Fibroblast of pulmonary artery (primary cell): ENCODE measurements around the gene PHLDB2.
"Not testable (repeated sequence)": the region's sequence is repeated elsewhere in the genome, so short reads cannot be mapped to it uniquely, and the experiment has no call there.

Experiments
- DNase-seq: peaks from one replicate; pipeline ENCODE4 v3.0.0-alpha.2; 2010; ENCODE audit warnings: low read depth
- H3K4me3 ChIP-seq: replicated peaks from 2 replicates; pipeline ENCODE4 v1.5.1; 2011; ENCODE audit warnings: low read depth, mild to moderate bottlenecking, control low read depth, low read length, moderate library complexity
- CTCF ChIP-seq: IDR thresholded peaks from 2 replicates; pipeline ENCODE4 v1.5.1; 2011; ENCODE audit warnings: mild to moderate bottlenecking, control low read depth, low read length, inconsistent platforms; ENCODE audit errors: missing control alignments

PHLDB2 gene

GRCh38 chr3:111859061-111859973 lies at the start of gene PHLDB2:
Gene PHLDB2, plus strand, starts transcription at chr3:111859265. Its CDS starts 24,813 bp downstream, at chr3:111884078.
- TF ChIP-seq CTCF = peak; percentile 8
- DNase-seq = peak; percentile 86
- H3K4me3 ChIP-seq = peak within 1 kb of the TSS; percentile 90

GRCh38 chr3:111810909-111811308 lies 48.2 kb upstream of the PHLDB2 start:
- no peak overlapping the region for H3K4me3 ChIP-seq
- DNase-seq = peak; percentile 74
- TF ChIP-seq CTCF = no peak

GRCh38 chr3:111811811-111812210 lies 47.3 kb upstream of the PHLDB2 start:
- no peak for TF ChIP-seq CTCF

GRCh38 chr3:111812701-111813100 lies 46.4 kb upstream of the PHLDB2 start:
- no peak for TF ChIP-seq CTCF
- H3K4me3 ChIP-seq = no peak overlapping the region
- DNase-seq = peak; percentile 51

More at GRCh38 chr3:111811811-111812210, 47.3 kb upstream of the PHLDB2 start:
- no peak for DNase-seq
- H3K4me3 ChIP-seq = no peak overlapping the region

- no peak overlapping the region for H3K4me3 ChIP-seq
- no peak for TF ChIP-seq CTCF
- no peak for DNase-seq
These were observed 45.6 kb upstream of the PHLDB2 start for GRCh38 chr3:111813441-111813840.

- H3K4me3 ChIP-seq = no peak overlapping the region
- DNase-seq = no peak
- TF ChIP-seq CTCF = no peak
These were observed 45.1 kb upstream of the PHLDB2 start for GRCh38 chr3:111813979-111814378.

GRCh38 chr3:111816771-111817170 lies 42.3 kb upstream of the PHLDB2 start:
- not testable (repeated sequence) for DNase-seq, H3K4me3 ChIP-seq
